SKM-1 (cell line): ENCODE results near the gene ADORA2A.

Source experiments
- DNase-seq: peaks from one replicate; lab custom pipeline; 2025; ENCODE audit not compliant: unreplicated experiment; lab: John Stamatoyannopoulos, UW

The ADORA2A gene

DNA sequence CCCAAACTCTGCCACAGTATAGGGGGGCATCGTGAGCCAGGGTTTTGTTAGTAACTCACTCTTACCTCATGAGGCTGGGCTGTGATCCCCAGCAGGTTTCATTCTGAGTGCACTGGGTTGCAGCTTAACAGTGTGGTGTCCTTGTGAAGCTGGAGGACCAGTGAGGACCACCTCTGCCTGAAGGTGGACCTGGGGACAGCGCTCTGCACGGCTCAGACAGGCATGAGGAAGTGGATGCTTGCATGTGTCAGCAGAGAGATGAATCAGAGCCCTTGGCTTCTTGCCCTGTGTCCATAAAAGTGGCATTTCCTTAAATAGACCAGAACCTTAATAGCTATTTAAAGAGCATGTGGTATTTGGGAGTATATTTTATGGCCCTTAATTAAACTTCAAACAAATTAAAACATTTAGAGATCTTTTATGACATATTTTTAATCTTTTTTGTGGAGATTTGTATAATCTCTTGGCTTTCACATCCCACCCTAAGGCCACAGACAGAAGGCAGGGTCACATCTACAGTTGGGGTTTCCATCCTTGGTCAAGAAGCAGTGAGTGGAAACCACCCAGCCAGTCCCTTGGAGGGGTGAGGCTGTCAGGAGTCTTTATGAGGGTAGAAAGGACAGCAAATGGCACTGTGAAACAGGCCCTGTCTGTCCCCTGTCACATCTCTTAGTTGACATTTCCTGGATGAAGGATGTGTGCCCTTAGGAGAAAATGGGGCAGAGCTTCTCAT is 24.8 kb upstream of the ADORA2A start:
- no peak for DNase-seq

DNA sequence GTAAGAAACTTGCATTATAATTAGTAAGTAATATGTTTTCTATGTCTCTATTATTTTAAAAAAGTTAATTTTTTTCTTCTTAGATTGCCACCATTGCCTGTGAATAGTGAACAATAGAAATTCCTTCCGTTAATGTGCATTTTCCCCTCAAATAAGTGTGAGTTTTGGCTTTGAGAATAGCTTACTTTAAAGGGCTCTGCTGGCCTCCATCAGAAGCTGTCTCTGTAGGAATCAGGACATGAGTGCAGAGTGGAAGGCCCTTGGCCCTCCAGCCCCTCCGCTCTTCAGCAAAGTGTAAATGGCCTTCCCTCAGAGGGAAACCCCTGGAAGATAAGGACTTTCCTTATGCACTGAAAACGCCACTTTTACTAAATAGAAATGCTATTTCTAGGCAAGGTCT is 24.1 kb upstream of the ADORA2A start:
- DNase-seq: no peak

DNA sequence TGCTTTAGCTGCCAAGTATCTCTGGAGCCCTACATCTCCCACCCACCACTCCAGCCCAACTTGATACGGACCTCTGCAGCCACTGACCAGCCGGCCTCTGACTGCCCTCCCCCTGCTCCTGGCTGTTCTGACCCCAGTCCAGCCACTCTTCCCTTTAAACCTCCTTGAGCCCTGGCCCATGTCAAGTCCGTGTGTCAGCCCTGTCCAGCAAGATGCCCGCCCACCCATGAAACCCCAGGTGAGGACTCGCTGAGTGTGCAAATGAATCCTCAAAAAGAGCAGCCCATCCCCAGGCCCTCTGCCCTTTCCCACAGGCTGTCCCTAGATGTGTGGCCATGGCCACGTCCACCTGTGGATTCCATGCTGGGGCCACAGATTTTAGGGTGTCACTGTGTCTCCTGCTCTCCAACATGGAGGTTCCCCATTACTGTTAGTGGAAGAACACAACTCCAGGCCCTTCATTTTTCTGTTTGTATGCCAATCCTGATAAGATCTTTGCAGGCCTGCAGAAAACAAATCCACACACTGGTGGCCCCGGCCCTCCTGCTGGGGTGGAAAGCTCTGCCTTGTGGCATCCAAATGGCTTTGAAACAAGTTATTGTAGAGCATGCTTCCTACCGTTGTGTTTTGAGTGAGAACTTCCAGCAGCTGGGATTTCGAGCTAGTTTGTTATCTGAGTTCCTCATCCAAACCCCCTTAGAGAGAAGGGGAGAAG is 22.7 kb upstream of the ADORA2A start:
- DNase-seq: no peak

DNA sequence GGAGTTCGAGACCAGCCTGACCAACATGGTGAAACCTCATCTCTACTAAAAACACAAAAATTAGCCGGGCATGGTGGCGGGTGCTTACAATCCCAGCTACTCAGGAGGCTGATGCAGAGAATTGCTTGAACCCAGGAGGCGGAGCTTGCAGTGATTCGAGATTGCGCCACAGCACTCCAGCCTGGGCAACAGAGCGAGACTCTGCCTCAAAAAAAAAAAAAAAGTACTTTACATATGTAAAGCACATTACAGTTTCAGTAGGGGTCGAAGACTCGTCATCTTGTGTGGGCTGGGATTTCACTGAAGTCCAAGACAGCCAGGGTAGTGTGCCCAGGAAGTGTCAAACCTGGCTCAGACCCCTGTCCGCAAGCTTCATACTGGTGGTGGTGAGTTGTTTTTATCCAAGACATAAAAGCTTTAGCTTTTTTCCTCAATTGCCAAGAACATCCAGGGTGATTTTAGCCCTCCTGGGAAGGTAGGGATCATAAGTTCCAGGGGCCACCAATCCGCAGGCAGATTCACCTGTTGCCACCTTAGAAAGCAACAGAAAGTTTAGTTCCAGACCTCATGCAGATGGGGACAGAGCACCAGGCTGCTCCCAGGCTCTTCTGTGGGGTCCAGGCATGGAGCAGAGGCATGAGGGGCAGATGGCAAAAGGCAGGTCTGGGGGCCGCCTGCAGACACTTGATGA is 21.6 kb upstream of the ADORA2A start:
- DNase-seq: no peak

DNA sequence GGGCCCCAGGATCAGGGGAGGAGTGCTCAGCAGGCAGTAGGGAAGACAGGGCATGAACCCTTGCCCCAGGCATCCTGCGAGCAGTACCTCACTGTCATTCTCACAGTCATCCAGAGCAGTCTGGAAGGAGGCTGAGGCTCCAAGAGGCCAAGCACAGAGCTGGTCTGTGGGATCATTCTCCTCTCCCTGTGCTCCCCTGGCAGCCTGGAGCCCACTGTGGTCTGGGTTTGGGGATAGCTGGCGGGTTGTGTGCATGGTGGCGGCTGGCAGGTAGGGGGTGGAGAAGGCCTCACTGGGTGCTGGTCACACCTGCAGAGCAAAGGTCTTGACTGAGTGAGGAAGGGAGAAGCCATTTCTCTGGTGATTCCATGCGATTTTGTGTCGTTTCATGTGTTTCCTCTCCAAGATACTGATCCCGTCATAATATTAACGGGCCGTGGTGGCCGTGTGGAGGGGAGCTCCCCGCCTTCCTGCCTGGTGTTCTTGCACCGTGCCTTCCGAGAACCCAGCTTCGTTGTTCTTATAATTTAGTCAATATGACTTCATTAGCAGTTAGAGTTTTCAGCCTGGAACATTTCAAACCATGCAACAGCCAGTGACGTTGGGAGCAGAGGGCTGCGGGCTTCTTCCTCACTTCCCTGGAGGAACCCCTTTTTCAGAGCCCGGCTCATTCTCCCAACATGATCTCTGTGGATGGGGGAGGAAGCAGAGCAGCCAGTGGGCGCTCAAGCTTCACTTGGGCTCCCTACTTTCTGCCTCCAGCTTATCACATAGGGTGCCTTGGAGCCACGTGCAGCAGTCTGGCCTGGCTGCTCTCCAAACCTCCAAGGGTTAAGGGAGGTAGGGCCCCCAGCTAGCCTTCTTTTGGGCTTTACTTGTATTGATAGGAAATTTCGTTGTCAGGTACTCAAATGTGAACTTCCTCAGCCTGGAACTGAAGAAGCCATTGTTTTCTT is 20.8 kb upstream of the ADORA2A start:
- DNase-seq: no peak

DNA sequence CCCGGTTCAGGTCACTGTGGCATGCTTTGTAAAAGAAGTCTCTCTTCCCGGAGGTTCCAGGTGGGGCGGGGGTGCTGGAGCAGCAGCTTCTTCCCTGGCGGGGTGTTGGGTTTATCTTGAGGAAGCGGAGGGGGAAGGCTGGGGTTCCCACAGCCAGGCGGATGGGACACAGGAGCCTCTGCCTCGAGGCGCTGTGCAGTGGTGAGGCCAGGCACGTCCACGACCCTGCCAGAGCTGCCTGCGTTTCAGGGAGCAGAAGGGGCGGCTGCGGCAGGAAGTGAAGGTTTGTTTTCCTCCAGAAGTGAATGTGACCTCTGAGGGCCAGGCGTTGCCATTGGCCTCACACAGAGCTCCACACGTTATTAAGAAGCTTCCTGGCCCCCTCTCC is 20.1 kb upstream of the ADORA2A start:
- no peak for DNase-seq

DNA sequence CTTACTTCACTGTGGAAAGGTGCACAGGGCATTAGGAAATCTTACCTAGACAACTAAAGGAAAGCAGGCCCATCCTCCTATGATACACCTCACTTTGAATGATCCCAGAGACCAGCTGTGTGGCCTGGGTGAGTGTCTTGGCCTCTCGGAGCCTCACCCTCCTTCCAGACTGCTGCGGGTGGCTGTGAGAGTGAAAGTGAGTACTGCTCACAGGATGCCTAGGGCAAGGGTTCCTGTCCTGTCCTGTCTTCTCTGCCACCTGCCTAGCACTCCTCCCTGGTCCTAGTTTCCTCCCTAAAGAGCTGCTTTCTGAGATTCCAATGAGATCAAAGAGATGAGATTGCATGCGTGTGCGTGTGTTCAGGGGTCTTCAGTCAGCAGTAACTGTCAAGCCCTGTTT is 19.5 kb upstream of the ADORA2A start:
- no peak for DNase-seq

DNA sequence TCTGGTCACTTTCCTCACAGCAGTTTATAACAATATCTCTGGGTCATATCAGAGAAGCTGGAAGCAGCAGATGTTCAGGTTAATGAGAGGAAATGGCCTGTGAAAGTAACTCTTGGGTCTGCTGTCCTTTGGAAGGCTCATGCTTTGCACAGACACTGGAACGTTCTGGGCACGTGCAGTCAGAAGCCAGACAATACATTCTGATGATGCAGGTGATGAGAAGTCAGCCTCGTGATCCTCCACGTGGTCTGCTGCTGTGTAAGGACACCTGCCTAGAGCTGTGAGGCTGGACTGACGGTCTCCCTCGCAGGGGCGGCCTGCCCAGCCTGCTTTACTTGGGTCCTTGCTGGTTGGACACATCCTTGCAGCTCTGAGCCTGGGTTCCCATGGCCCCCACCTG is 18.8 kb upstream of the ADORA2A start:
- DNase-seq: no peak

DNA sequence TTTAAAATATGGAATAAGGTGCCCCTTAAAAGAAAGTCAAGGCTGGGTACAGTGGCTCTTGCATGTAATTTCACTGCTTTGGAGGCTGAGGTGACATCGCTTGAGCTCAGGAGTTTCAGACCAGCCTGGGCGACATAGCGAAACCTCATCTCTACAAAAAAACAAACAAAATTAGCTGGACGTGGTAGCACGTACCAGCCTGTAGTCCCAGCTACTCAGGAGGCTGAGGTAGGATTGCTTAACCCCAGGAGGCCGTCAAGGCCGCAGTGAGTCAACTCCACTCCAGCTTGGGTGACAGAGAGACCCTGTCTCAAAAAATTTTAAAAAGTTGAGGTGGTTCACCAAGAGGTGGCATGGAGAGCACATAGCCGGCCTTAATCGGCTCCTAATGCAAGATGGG is 17.7 kb upstream of the ADORA2A start:
- DNase-seq: no peak

DNA sequence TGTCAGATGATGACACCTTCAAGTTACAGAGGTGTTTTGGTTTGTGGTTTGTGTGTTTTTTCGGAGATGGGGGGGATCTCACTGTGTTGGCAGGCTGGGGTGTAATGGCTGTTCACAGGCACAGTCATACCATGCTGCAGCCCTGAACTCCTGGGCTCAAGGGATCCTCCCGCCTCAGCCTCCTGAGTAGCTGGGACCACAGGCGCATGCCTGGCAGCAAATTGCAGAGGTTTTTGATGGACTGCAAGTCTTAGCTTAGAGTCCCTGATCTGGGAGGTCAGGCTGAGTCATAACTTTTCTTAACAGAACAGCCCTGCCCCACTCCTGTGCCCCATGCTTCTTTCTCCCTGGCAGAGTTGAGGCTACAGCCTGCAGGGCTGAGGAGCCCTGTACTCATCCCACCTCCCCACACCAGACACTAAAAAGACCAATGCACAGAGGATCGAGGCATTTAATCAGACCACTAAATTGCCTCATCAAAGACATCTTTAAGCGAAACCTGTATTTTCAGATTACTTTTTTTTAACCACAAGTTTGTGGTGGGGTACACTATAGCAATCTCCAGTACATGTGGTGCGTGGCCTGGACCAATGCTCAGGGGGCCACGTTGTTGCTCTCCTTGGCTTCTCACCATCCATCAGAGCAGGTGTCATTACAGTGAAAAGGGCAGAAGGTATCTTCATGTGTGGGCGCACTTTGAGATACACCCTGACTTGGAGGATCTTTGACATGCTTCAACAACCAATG is 17.1 kb upstream of the ADORA2A start:
- no peak for DNase-seq

DNA sequence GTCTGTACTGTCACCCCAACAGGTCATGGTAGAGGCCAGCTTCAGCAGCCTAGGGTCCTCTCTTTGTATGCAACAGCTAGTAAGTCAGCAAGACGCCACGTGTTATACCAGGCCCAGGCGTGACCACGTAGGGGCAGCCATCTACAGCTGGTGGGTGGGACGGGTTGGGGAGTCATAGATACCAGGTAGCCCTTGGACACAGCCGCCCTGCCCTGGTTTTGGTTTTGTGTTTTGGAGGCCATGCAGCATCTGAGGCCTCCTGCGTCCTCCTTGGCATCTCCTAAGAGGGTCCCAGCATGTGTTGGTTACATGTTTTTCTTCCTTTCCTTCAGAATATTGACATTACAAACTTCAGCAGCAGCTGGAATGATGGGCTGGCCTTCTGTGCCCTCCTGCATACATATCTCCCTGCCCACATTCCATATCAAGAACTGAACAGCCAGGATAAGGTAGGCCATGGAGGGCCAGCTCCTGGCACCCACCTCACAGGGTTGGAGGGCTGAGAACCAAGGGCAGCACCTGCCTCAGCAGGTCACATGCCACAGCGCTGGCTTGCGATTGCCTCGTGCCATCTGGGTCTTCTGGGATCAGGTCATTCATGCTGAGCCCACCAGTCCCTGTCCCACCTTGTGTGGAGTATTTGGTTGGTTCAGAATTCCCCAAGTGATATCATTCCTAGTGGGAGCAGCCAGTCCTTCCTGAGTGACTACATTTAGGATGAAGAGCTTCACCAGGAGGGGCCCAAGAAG is 16.0 kb upstream of the ADORA2A start:
- no peak for DNase-seq

DNA sequence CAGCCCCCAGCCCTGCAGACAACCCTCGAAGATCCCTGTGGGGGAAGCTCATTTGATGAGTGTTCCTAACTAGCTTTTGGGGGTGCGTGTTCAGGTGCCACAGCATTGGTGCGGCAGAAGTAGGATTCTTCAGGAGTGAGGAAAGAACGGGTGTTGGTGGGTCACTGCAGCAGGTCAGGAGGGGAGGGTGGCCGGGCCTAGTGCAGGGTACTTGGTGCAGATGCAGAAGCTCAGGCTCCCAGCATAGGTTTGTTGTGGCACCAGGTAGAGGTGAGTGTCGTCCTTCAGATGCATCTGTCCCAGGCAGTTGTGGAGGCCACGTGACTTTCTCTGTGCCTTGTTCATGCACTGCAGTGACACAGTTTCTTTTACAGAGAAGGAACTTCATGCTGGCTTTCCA is 15.1 kb upstream of the ADORA2A start:
- no peak for DNase-seq

DNA sequence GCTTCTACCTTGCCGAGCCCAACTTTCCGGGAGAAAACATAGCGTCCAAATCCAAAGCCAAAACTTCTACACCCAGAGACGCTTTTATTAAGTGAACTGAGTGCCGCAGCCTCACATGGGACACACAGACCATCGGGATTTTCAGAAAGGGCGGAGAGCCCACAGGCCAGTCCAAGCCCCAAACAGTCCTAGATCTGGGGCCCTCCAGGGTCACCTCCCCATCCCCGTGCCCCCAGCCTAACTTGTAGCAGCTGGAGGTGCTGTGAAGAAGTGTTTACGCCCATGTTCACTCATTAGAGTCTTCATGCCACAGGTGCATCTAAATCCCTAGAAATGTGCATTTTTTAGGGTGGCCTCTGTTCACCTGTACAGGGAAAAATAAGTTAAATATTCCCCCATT is 14.1 kb upstream of the ADORA2A start:
- no peak for DNase-seq

DNA sequence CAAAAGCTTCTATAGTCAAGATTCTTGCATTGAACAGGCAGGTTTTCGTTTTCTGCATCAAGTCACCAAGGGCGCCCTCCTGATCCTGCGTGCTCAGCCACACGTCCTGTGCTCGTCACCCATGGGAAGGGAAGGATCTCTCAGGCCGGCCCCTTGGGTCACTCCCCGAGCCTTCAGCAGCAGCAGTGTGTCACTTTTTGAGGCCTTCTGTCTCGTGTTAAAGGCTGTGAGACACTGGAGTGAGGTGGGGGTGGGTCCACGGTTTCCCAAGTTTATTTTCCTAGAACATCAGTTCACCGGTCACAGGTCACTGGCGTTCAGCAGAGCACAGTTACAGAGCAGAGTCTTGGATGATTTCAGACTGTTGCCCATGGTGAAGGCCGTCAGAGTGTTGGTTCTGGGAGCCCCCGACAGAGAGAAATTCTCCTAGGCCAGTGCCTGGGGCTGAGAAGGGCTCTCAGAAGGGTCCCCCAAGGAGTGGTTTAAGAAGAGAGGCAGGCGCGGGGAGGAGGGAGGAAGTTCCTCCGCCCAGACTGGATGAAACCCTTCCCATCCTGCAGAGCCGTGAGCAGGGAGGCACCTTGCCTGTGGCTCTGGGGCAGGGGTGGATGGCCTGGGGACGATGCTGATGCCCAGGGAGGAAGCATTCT is 13.5 kb upstream of the ADORA2A start:
- DNase-seq: no peak

DNA sequence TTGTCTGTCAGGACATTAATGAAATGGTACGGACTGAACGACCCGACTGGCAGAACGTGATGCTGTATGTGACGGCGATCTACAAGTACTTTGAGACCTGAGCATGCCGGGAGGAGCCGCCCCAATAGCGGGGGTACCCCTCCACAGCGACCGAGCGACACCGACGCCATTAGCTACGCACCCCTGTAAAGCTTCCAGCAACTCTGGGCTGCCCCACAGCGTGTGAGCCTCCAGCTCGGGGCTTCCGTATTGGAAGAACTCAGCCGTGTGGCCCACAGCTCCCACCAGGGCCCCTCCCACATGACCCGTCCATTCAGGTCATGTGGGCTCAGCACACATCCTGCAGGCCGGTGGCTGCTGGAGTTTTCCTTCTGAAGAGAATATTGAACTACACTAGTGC is 12.9 kb upstream of the ADORA2A start:
- no peak for DNase-seq

DNA sequence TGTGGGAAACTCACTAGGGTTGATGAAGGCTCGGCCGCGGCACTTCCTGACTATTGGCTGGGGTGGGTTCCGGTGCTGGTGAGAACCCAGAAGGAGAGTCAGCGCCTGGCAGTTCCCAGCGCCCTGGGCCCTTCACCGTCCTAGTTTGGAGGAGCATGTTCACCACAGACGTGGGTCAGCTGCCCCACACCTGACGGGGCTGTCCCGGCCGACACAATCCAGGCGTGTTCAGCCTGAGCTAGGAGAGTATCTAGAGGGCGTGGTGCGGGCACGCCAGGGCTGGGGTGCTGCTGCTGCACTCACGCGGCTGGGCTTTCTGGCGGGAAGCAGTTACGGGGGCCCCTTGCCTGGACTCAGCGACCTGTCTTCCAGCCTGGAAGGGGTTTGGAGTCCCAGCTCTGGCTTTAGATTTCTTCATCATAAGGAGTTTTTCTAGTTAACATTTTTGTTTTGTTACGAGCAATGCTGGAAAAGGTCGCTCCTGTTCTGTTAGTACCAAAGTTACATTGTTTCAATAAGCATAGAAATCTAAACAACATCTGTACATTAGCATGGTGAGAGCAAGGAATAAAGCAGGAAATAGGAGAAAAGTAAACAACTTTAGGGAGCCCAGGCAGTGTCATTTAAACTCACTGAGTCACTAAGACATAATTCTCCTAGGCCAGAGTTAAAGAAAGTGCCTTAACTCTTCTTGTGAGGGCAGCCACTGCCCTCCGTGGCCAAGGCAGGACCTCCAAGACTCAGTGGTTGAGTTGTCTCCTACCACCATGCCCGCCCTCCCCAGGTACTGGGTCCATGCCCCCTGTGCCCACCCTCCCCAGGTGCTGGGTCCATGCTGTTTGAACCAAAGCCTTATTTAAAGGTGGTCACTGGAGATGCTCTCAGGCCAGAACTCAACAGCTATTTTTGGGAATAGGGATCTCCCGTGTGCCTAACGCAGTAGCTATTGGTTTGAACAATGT is 12.1 kb upstream of the ADORA2A start:
- no peak for DNase-seq

DNA sequence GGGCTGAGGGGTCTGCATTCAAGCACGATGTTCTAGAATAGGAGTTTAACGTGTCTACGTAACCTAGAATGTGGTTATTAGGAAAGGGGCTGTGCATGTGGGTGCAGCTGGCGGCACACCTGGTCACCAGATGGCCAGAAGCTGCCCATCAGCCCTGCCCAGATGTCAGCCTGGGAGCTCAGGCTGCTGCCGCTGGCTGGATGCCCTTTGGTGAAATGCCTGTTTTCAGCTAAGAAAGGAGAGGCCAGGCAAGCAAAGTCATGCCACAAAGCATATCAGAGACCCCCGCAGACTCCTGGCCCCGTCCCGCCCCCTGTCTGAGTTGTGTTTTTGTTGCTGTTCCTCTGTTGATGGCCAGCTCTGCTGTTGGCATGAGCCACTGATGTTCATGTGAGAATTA is 11.3 kb upstream of the ADORA2A start:
- no peak for DNase-seq

DNA sequence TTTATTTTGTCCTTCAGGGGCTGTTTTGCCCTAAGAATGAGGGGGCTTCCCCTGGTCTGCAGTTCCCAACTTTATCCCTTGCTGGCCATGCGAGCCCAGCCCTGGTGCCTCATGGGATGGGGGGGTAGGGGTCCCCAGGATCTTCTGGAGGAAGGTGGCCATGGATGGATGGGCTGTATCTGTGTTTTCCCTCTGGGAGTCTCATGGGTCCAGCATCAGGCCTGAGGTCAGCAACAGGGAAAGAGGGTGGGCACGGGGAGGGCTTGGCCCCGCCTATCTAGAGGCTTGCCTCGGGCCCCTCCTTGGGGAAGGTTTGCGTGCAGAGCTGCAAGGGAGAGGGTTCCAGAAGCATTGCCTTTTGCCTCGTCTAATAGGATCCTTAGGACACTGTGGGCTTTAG is 10.8 kb upstream of the ADORA2A start:
- no peak for DNase-seq
